ENCODE measurements around the gene ASB5. TPM values are rescaled to one million over a fixed set of nuclear protein-coding genes. Genes with fewer than 3 reads are reported as not detected.

ASB5 gene
- total and polyA plus RNA-seq, 4 donors = 0.08 to 0.40 (median 0.31) TPM; not detected in 1

GRCh38 chr4:176303938-176304337 is 34.9 kb upstream of the ASB5 start:
- Histone ChIP-seq H3K36me3 (ENCODE audit: control insufficient read depth in 4 of 4, insufficient read depth in 4 of 4, low read length in 4 of 4) (no peaks in the 10 kb centered on the region), H3K4me3 (no peak overlapping the region), H3K9ac (ENCODE audit: insufficient read depth in 1 of 2, low read length in 2 of 2) (no peak overlapping the region), H3K9me3 (ENCODE audit: control insufficient read depth in 4 of 4, insufficient read depth in 3 of 4, low read length in 3 of 4) (no peaks in the 10 kb centered on the region), H3K27ac (ENCODE audit: low read depth in 1 of 2, low read length in 1 of 2) (no peak overlapping the region), H3K27me3 (ENCODE audit: control insufficient read depth in 3 of 3, insufficient read depth in 3 of 3, low read length in 2 of 3) (no peaks in the 10 kb centered on the region), H3K4me1 (ENCODE audit: control insufficient read depth in 5 of 5, insufficient read depth in 5 of 5, low read length in 5 of 5) (no peaks in the 10 kb centered on the region)
- TF ChIP-seq, protein P1, sequence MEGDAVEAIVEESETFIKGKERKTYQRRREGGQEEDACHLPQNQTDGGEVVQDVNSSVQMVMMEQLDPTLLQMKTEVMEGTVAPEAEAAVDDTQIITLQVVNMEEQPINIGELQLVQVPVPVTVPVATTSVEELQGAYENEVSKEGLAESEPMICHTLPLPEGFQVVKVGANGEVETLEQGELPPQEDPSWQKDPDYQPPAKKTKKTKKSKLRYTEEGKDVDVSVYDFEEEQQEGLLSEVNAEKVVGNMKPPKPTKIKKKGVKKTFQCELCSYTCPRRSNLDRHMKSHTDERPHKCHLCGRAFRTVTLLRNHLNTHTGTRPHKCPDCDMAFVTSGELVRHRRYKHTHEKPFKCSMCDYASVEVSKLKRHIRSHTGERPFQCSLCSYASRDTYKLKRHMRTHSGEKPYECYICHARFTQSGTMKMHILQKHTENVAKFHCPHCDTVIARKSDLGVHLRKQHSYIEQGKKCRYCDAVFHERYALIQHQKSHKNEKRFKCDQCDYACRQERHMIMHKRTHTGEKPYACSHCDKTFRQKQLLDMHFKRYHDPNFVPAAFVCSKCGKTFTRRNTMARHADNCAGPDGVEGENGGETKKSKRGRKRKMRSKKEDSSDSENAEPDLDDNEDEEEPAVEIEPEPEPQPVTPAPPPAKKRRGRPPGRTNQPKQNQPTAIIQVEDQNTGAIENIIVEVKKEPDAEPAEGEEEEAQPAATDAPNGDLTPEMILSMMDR (IDR thresholded peaks at IDR 0.05; ENCODE audit: control extremely low read depth, extremely low read depth) = no peak
- ATAC-seq (ENCODE audit: insufficient read depth, low FRiP score) = no peak
- DNase-seq = no peak
- WGBS, 2 donors = 22 to 23% methylated on average over 1 of the region's 1 CpG

- 60 to 76% methylated on average over 2 of the region's 2 CpGs for WGBS, 2 donors
- ATAC-seq (ENCODE audit: insufficient read depth, low FRiP score) (no peak), DNase-seq (no peak)
- no peak overlapping the region for H3K4me3 ChIP-seq
- peaks cover 0 to 1% (median 0%) of the 10 kb centered on the region in 4 donors for H3K9me3 ChIP-seq (ENCODE audit: control insufficient read depth in 4 of 4, insufficient read depth in 3 of 4, low read length in 3 of 4)
- no peaks in the 10 kb centered on the region for H3K4me1 ChIP-seq (ENCODE audit: control insufficient read depth in 5 of 5, insufficient read depth in 5 of 5, low read length in 5 of 5)
- H3K27me3 ChIP-seq (ENCODE audit: control insufficient read depth in 3 of 3, insufficient read depth in 3 of 3, low read length in 2 of 3) = no peaks in the 10 kb centered on the region
- H3K9ac ChIP-seq (ENCODE audit: insufficient read depth in 1 of 2, low read length in 2 of 2) = no peak overlapping the region
- H3K27ac ChIP-seq (ENCODE audit: low read depth in 1 of 2, low read length in 1 of 2) = no peak overlapping the region
- H3K36me3 ChIP-seq (ENCODE audit: control insufficient read depth in 4 of 4, insufficient read depth in 4 of 4, low read length in 4 of 4) = no peaks in the 10 kb centered on the region
- TF ChIP-seq, protein P1 (IDR thresholded peaks at IDR 0.05; ENCODE audit: control extremely low read depth, extremely low read depth) = no peak
Observed at GRCh38 chr4:176302283-176303275, 33.6 kb upstream of the ASB5 start.

GRCh38 chr4:176300565-176300964 is 31.5 kb upstream of the ASB5 start:
- DNase-seq (no peak), ATAC-seq (ENCODE audit: insufficient read depth, low FRiP score) (no peak)
- H3K9ac ChIP-seq (ENCODE audit: insufficient read depth in 1 of 2, low read length in 2 of 2) = no peak overlapping the region
- no peak overlapping the region for H3K27ac ChIP-seq (ENCODE audit: low read depth in 1 of 2, low read length in 1 of 2)
- no peak overlapping the region for H3K4me3 ChIP-seq
- TF ChIP-seq, protein P1 (IDR thresholded peaks at IDR 0.05; ENCODE audit: control extremely low read depth, extremely low read depth) = no peak
- no peaks in the 10 kb centered on the region for H3K36me3 ChIP-seq (ENCODE audit: control insufficient read depth in 4 of 4, insufficient read depth in 4 of 4, low read length in 4 of 4)
- no peaks in the 10 kb centered on the region for H3K4me1 ChIP-seq (ENCODE audit: control insufficient read depth in 5 of 5, insufficient read depth in 5 of 5, low read length in 5 of 5)
- peaks cover 0 to 1% (median 0%) of the 10 kb centered on the region in 4 donors for H3K9me3 ChIP-seq (ENCODE audit: control insufficient read depth in 4 of 4, insufficient read depth in 3 of 4, low read length in 3 of 4)
- no peaks in the 10 kb centered on the region for H3K27me3 ChIP-seq (ENCODE audit: control insufficient read depth in 3 of 3, insufficient read depth in 3 of 3, low read length in 2 of 3)

All from lung (tissue), 12 donors.